Fibroblast of mammary gland (primary cell): Measurements from ENCODE around the gene PIGM.

ENCODE experiments used
- DNase-seq: peaks from one replicate; pipeline ENCODE4 v3.0.0-alpha.2; 2010; ENCODE audit warnings: low read depth
- H3K4me3 ChIP-seq: 2 replicates; pipeline ENCODE4 v1.5.1; 2011; ENCODE audit warnings: low read depth, mild to moderate bottlenecking, low read length, moderate library complexity; ENCODE audit not compliant: control insufficient read depth
- CTCF ChIP-seq: conservative IDR thresholded peaks from 2 replicates; pipeline ENCODE4 v1.5.1; 2011; ENCODE audit warnings: low read depth, low read length, inconsistent platforms; ENCODE audit not compliant: control insufficient read depth, insufficient read depth

PIGM gene

GRCh38 chr1:159980076-159980475 lies 51.7 kb downstream of the PIGM start:
- no peak for TF ChIP-seq CTCF
- H3K4me3 ChIP-seq, result no peak overlapping the region
- no peak for DNase-seq

GRCh38 chr1:159979257-159979656 lies 52.5 kb downstream of the PIGM start:
- DNase-seq, result no peak
- H3K4me3 ChIP-seq, result no peak overlapping the region
- TF ChIP-seq CTCF, result no peak

- no peak for TF ChIP-seq CTCF
Observed at GRCh38 chr1:159978107-159978398, 53.7 kb downstream of the PIGM start.

GRCh38 chr1:159977364-159978106 lies 54.3 kb downstream of the PIGM start:
- H3K4me3 ChIP-seq, result no peak overlapping the region
- DNase-seq, result no peak
- no peak for TF ChIP-seq CTCF

More at GRCh38 chr1:159978107-159978398, 53.7 kb downstream of the PIGM start:
- no peak overlapping the region for H3K4me3 ChIP-seq
- no peak for DNase-seq
